Tibial artery (tissue), 4 donors: ENCODE data around the gene GSTM2.
"Not testable (repeated sequence)": the region's sequence is repeated elsewhere in the genome, so short reads cannot be mapped to it uniquely, and the experiment has no call there.

Experiments
- DNase-seq, 2 donors: peaks; one replicate each; pipeline ENCODE4 v3.0.0-alpha.2; 2019
- H3K27ac ChIP-seq, 2 donors: fragments of 200-600 bp; sonication (generic) in 1 of 2; 1 replicate in 1 of 2; 2 replicates in 1 of 2; pipeline ENCODE4 v1.5.1; 2018 to 2019; ENCODE audit warnings: mild to moderate bottlenecking in 1 of 2
- H3K27me3 ChIP-seq, 2 donors: fragments of 200-600 bp; sonication (generic) in 1 of 2; one replicate each; pipeline versions ENCODE4 v1.5.1 to v1.6.0; 2016 to 2019
- H3K36me3 ChIP-seq, 3 donors: fragments of 200-600 bp; sonication (generic) in 2 of 3; one replicate each; pipeline ENCODE4 v1.5.1; 2016 to 2019; ENCODE audit warnings: mild to moderate bottlenecking in 2 of 3
- H3K4me1 ChIP-seq, 4 donors: fragments of 200-600 bp; sonication (generic) in 2 of 4; 1 replicate in 3 of 4; 2 replicates in 1 of 4; pipeline ENCODE4 v1.5.1; 2016 to 2019
- H3K4me3 ChIP-seq, 2 donors: fragments of 200-600 bp; sonication (generic) in 1 of 2; 1 replicate in 1 of 2; 2 replicates in 1 of 2; pipeline ENCODE4 v1.5.1; 2018 to 2019; ENCODE audit warnings: mild to moderate bottlenecking in 2 of 2
- H3K9me3 ChIP-seq, 3 donors: fragments of 200-600 bp; sonication (generic) in 1 of 3; one replicate each; pipeline ENCODE4 v1.5.1; 2016 to 2019
- CTCF ChIP-seq, 2 experiments: fragments of 200-600 bp in 1 of 2; fragments of 450-650 bp in 1 of 2; IDR thresholded peaks; one replicate each; pipeline ENCODE4 v1.5.1; 2017 to 2019; ENCODE audit warnings: antibody characterized with exemption in 2 of 2, mild to moderate bottlenecking in 1 of 2, moderate library complexity in 1 of 2
- intact Hi-C: fragments of 100-400 bp; cut with DNase I; formaldehyde crosslinking; loops from one replicate; pipeline ENCODE4 v1.15.0; 2023; ENCODE audit warnings: low total_unique reads

The GSTM2 gene

GRCh38 chr1:109704173-109704572 lies 36.3 kb downstream of the GSTM2 start:
- H3K27ac ChIP-seq, result no peak overlapping the region
- peaks cover 0 to 6% (median 0%) of the 10 kb centered on the region in 3 donors for H3K36me3 ChIP-seq
- DNase-seq, result no peak
- H3K9me3 ChIP-seq, result peaks cover 0 to 9% (median 3%) of the 10 kb centered on the region in 3 donors
- intact Hi-C loops, result no loop called here
- no peak for TF ChIP-seq CTCF (IDR thresholded peaks at IDR 0.05)
- no peak overlapping the region for H3K4me3 ChIP-seq
- H3K4me1 ChIP-seq, result no peaks in the 10 kb centered on the region
- H3K27me3 ChIP-seq, result no peaks in the 10 kb centered on the region

- no peak overlapping the region for H3K4me3 ChIP-seq
- no peak for DNase-seq
- H3K36me3 ChIP-seq, result peaks cover 0 to 6% (median 0%) of the 10 kb centered on the region in 3 donors
- no peaks in the 10 kb centered on the region for H3K27me3 ChIP-seq
- intact Hi-C loops, result no loop called here
- H3K4me1 ChIP-seq, result no peaks in the 10 kb centered on the region
- H3K9me3 ChIP-seq, result peaks cover 0 to 12% (median 3%) of the 10 kb centered on the region in 3 donors
- no peak overlapping the region for H3K27ac ChIP-seq
- TF ChIP-seq CTCF (IDR thresholded peaks at IDR 0.05), result no peak
Measured at GRCh38 chr1:109705411-109705810, 37.6 kb downstream of the GSTM2 start.

GRCh38 chr1:109708949-109709348 lies 41.1 kb downstream of the GSTM2 start:
- intact Hi-C loops, H3K36me3 ChIP-seq, H3K4me3 ChIP-seq, H3K27ac ChIP-seq, H3K27me3 ChIP-seq, H3K4me1 ChIP-seq, DNase-seq: not testable (repeated sequence)
- H3K9me3 ChIP-seq, result peaks cover 0 to 12% (median 0%) of the 10 kb centered on the region in 3 donors

- H3K36me3 ChIP-seq, H3K4me3 ChIP-seq, H3K27me3 ChIP-seq, intact Hi-C loops, H3K27ac ChIP-seq, DNase-seq, H3K4me1 ChIP-seq: not testable (repeated sequence)
- peaks cover 0 to 12% (median 0%) of the 10 kb centered on the region in 3 donors for H3K9me3 ChIP-seq
Measured at GRCh38 chr1:109709822-109710221, 42.0 kb downstream of the GSTM2 start.

- intact Hi-C loops, H3K36me3 ChIP-seq, H3K27ac ChIP-seq, DNase-seq, H3K27me3 ChIP-seq, H3K4me1 ChIP-seq: not testable (repeated sequence)
- H3K4me3 ChIP-seq, result peak within 1 kb of the TSS; percentile 30 to 39
- H3K9me3 ChIP-seq, result peaks cover 0 to 12% (median 0%) of the 10 kb centered on the region in 3 donors
Measured at GRCh38 chr1:109711593-109712320, 43.9 kb downstream of the GSTM2 start, which contains the start of gene GSTM5. Gene GSTM5 (plus strand): TSS chr1:109712251. CDS start chr1:109712313, 62 bp downstream.

GRCh38 chr1:109712321-109712864 lies 44.5 kb downstream of the GSTM2 start:
- Histone ChIP-seq H3K4me3 (peak overlapping the region; percentile 30 to 39), H3K36me3 (peaks cover 0 to 6% (median 0%) of the 10 kb centered on the region in 3 donors), H3K4me1 (no peaks in the 10 kb centered on the region), H3K9me3 (peaks cover 0 to 12% (median 0%) of the 10 kb centered on the region in 3 donors), H3K27ac (no peak overlapping the region), H3K27me3 (peaks cover 0 to 8% of the 10 kb centered on the region in 2 donors)
- no peak for TF ChIP-seq CTCF (IDR thresholded peaks at IDR 0.05)
- DNase-seq, result no peak
- intact Hi-C loops, result no loop called here

- Histone ChIP-seq H3K27ac (no peak overlapping the region), H3K4me1 (no peaks in the 10 kb centered on the region), H3K36me3 (peaks cover 0 to 4% (median 0%) of the 10 kb centered on the region in 3 donors), H3K4me3 (no peak overlapping the region), H3K27me3 (peaks cover 0 to 8% of the 10 kb centered on the region in 2 donors), H3K9me3 (peaks cover 0 to 8% (median 0%) of the 10 kb centered on the region in 3 donors)
- no peak for DNase-seq
- intact Hi-C loops, result no loop called here
- TF ChIP-seq CTCF (IDR thresholded peaks at IDR 0.05), result no peak
Measured at GRCh38 chr1:109713636-109714035, 45.8 kb downstream of the GSTM2 start.
